ENCODE data around the gene NEDD9.

- TF ChIP-seq CTCF (IDR thresholded peaks at IDR 0.05; ENCODE audit: low read depth, low read length, poor library complexity, severe bottlenecking) (no peak), EZH2phosphoT487 (IDR thresholded peaks at IDR 0.05; ENCODE audit: borderline replicate concordance, low read length) (no peak)
Measured at GRCh38 chr6:11222385-11223277, 9.8 kb downstream of the NEDD9 start.
